Osteoblast (primary cell): ENCODE data around the gene LNX2. TPM values are rescaled to one million over a fixed set of nuclear protein-coding genes. Genes with fewer than 3 reads are reported as not detected.

Experiments used
- DNase-seq: peaks from one replicate; pipeline ENCODE4 v3.0.0; 2011; ENCODE audit warnings: low spot score, mixed read lengths; ENCODE audit not compliant: insufficient read length; ENCODE audit errors: missing footprints
- H2AFZ ChIP-seq: 2 replicates; pipeline ENCODE4 v1.6.0; 2011; ENCODE audit warnings: mild to moderate bottlenecking, low read length
- H3K27ac ChIP-seq: 2 replicates; pipeline ENCODE4 v1.5.1; 2011; ENCODE audit warnings: mild to moderate bottlenecking, low read depth, low read length, moderate library complexity
- H3K27me3 ChIP-seq: 2 replicates; pipeline ENCODE4 v1.6.0; 2012; ENCODE audit warnings: mild to moderate bottlenecking, control low read depth, inconsistent platforms, low read length, moderate library complexity; ENCODE audit not compliant: insufficient read depth
- H3K36me3 ChIP-seq: 2 replicates; pipeline ENCODE4 v1.5.1; 2011; ENCODE audit warnings: mild to moderate bottlenecking, low read length, control low read depth, moderate library complexity; ENCODE audit not compliant: insufficient read depth
- H3K4me1 ChIP-seq: 2 replicates; pipeline ENCODE4 v1.5.1; 2011; ENCODE audit warnings: mild to moderate bottlenecking, low read length, control low read depth, moderate library complexity; ENCODE audit not compliant: insufficient read depth
- H3K4me2 ChIP-seq: 2 replicates; pipeline ENCODE4 v1.6.0; 2011; ENCODE audit warnings: mild to moderate bottlenecking, low read length; ENCODE audit not compliant: insufficient read depth
- H3K4me3 ChIP-seq: fragments of 200-600 bp; sonication (generic); 3 replicates; pipeline ENCODE4 v1.5.1; 2012; ENCODE audit warnings: mild to moderate bottlenecking, low read length, inconsistent platforms; ENCODE audit not compliant: insufficient read depth
- H3K79me2 ChIP-seq: 2 replicates; pipeline ENCODE4 v1.6.0; 2012; ENCODE audit warnings: mild to moderate bottlenecking, low read length, control low read depth, inconsistent platforms; ENCODE audit not compliant: insufficient read depth
- H3K9me3 ChIP-seq: 2 replicates; pipeline ENCODE4 v1.5.1; 2011; ENCODE audit warnings: low read depth, low read length, control low read depth
- H4K20me1 ChIP-seq: 2 replicates; pipeline ENCODE4 v1.6.0; 2012; ENCODE audit warnings: mild to moderate bottlenecking, low read length, control low read depth; ENCODE audit not compliant: insufficient read depth
- CTCF ChIP-seq: IDR thresholded peaks from 2 replicates; pipeline ENCODE4 v1.5.1; 2011; ENCODE audit warnings: mild to moderate bottlenecking, low read depth, low read length, moderate library complexity; ENCODE audit errors: extremely low read depth
- total RNA-seq: library from RNA; depleted of rRNA; stranded (reverse); fragments of >200 nt; gene quantifications from 2 replicates; pipeline ENCODE4 v1.2.3, GENCODE V29; 2012

Gene LNX2
- total RNA-seq, 1 donor, result 15.2 TPM

DNA sequence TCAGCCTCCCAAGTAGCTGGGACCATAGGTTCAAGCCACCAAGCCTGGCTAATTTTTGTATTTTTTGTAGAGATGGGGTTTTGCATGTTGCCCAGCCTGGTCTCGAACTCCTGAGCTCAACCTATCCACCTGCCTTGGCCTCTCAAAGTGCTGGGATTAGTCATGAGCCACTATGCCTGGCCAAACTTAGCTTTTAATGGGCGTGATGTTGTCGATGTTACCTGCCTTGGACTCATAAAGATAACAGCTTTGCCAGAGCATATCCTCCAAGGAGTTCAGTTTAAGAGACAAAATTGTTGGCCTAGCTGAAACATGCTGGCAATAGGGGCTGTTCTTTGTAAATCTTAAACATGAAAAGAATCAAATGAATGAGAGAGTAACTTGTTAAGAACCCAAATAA lies 14.5 kb upstream of the LNX2 start:
- Histone ChIP-seq H3K4me1 (peaks cover 3% of the 10 kb centered on the region), H3K27ac (no peak overlapping the region), H3K36me3 (peaks cover 3% of the 10 kb centered on the region), H4K20me1 (peaks cover 42% of the 10 kb centered on the region), H3K79me2 (peaks cover 77% of the 10 kb centered on the region), H3K9me3 (no peaks in the 10 kb centered on the region), H3K4me2 (no peak overlapping the region), H2AFZ (no peak overlapping the region), H3K27me3 (no peaks in the 10 kb centered on the region), H3K4me3 (no peak overlapping the region)
- TF ChIP-seq CTCF, result no peak
- no peak for DNase-seq

- H3K36me3 ChIP-seq, result peaks cover 3% of the 10 kb centered on the region
- H4K20me1 ChIP-seq, result peaks cover 43% of the 10 kb centered on the region
- no peaks in the 10 kb centered on the region for H3K27me3 ChIP-seq
- no peak for TF ChIP-seq CTCF
- no peak for DNase-seq
- no peak overlapping the region for H3K27ac ChIP-seq
- H3K4me2 ChIP-seq, result no peak overlapping the region
- no peak overlapping the region for H3K4me3 ChIP-seq
- H2AFZ ChIP-seq, result no peak overlapping the region
- peaks cover 3% of the 10 kb centered on the region for H3K4me1 ChIP-seq
- peaks cover 76% of the 10 kb centered on the region for H3K79me2 ChIP-seq
- H3K9me3 ChIP-seq, result no peaks in the 10 kb centered on the region
Measured at GRCh38 chr13:27634231-27634630, 13.9 kb upstream of the LNX2 start.

DNA sequence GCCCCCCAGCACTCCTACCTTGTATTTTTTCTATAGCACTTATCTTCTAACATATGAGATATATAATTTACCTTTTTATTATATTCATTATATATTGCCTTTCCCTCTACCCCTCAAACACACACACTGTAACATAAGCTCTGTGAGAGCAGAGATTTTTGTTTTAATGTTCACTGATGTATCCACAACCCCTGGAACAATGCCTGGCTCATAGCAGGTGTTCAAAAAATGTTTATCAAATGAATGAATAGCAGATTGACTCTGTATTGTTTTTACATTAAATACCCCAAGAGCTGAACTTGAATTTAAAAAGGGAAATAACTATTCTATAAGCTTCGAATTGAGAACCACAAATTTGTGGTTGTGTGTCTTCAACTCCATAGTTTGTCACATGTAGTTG lies 12.3 kb upstream of the LNX2 start:
- peaks cover 83% of the 10 kb centered on the region for H3K79me2 ChIP-seq
- no peak overlapping the region for H3K4me3 ChIP-seq
- H3K4me2 ChIP-seq, result no peak overlapping the region
- H3K27ac ChIP-seq, result no peak overlapping the region
- peaks cover 3% of the 10 kb centered on the region for H3K36me3 ChIP-seq
- no peak overlapping the region for H2AFZ ChIP-seq
- H4K20me1 ChIP-seq, result peaks cover 47% of the 10 kb centered on the region
- no peaks in the 10 kb centered on the region for H3K27me3 ChIP-seq
- TF ChIP-seq CTCF, result no peak
- no peaks in the 10 kb centered on the region for H3K9me3 ChIP-seq
- DNase-seq, result no peak
- H3K4me1 ChIP-seq, result peaks cover 3% of the 10 kb centered on the region

GRCh38 chr13:27632214-27632613 lies 11.9 kb upstream of the LNX2 start:
- Histone ChIP-seq H3K36me3 (peaks cover 3% of the 10 kb centered on the region), H3K4me1 (peaks cover 3% of the 10 kb centered on the region), H3K4me3 (no peak overlapping the region), H3K9me3 (no peaks in the 10 kb centered on the region), H3K4me2 (no peak overlapping the region), H3K79me2 (peaks cover 85% of the 10 kb centered on the region), H3K27ac (no peak overlapping the region), H4K20me1 (peaks cover 45% of the 10 kb centered on the region), H2AFZ (no peak overlapping the region), H3K27me3 (no peaks in the 10 kb centered on the region)
- DNase-seq, result no peak
- no peak for TF ChIP-seq CTCF
